Heart left ventricle (tissue), 16 donors: ENCODE measurements around the gene USO1. TPM values are rescaled to one million over a fixed set of nuclear protein-coding genes. Genes with fewer than 3 reads are reported as not detected.

ENCODE experiments used
- ATAC-seq, 4 donors: fragments of 200-7000 bp; cut with Tn5 transposase; one replicate each; pipeline ENCODE4 v1.9.1; 2020 to 2022; ENCODE audit warnings: moderate library complexity in 4 of 4, mild to moderate bottlenecking in 3 of 4, moderate number of reproducible peaks in 1 of 4
- DNase-seq, 5 donors: peaks; one replicate each; pipeline ENCODE4 v3.0.0-alpha.2; 2020
- H3K27ac ChIP-seq, 12 donors: fragments of 200-600 bp; sonication (generic) in 4 of 12; one replicate each; pipeline versions ENCODE4 v1.5.0 to v1.8.0; 2016 to 2022; ENCODE audit warnings: mild to moderate bottlenecking in 2 of 12
- H3K27me3 ChIP-seq, 9 donors: fragments of 200-600 bp; sonication (generic) in 2 of 9; one replicate each; pipeline versions ENCODE4 v1.5.1 to v1.8.0; 2016 to 2022; ENCODE audit warnings: mild to moderate bottlenecking in 3 of 9
- H3K36me3 ChIP-seq, 9 donors: fragments of 200-600 bp; sonication (generic) in 2 of 9; one replicate each; pipeline versions ENCODE4 v1.5.0 to v1.8.0; 2018 to 2022; ENCODE audit warnings: mild to moderate bottlenecking in 2 of 9
- H3K4me1 ChIP-seq, 12 donors: fragments of 200-600 bp; sonication (generic) in 4 of 12; one replicate each; pipeline versions ENCODE4 v1.5.0 to v1.8.0; 2016 to 2022; ENCODE audit warnings: mild to moderate bottlenecking in 3 of 12
- H3K4me3 ChIP-seq, 12 donors: fragments of 200-600 bp; sonication (generic) in 4 of 12; one replicate each; pipeline versions ENCODE4 v1.5.0 to v1.8.0; 2017 to 2022; ENCODE audit warnings: mild to moderate bottlenecking in 9 of 12, moderate library complexity in 4 of 12
- H3K9me3 ChIP-seq, 12 donors: fragments of 200-600 bp; sonication (generic) in 4 of 12; one replicate each; pipeline versions ENCODE4 v1.5.0 to v1.8.0; 2016 to 2022; ENCODE audit warnings: mild to moderate bottlenecking in 1 of 12
- POLR2A ChIP-seq, 2 donors: fragments of 450-650 bp; IDR thresholded peaks; one replicate each; pipeline ENCODE4 v1.6.1; 2017; ENCODE audit warnings: antibody characterized with exemption in 2 of 2, mild to moderate bottlenecking in 2 of 2, moderate library complexity in 2 of 2
- WGBS, 4 donors: extraction: QIAGEN DNeasy Blood & Tissue Kit in 2 of 4; methylation state at CpG; one replicate each; pipeline versions ENCODE4 v1.1.5 to v1.1.7; 2013 to 2018; 5-methylcytosine and 5-hydroxymethylcytosine counted together
- intact Hi-C, 10 donors: fragments of 100-400 bp; cut with DNase I; formaldehyde crosslinking; loops; one replicate each; pipeline versions ENCODE4 v1.11.1 to v1.14.2; 2022
- long read RNA-seq, 3 donors: library from polyadenylated mRNA; unstranded; transcript quantifications; one replicate each; pipeline ENCODE4 v2.0.0, GENCODE V29; 2020 to 2021
- polyA plus RNA-seq, 2 donors: library from polyadenylated mRNA; stranded (reverse); fragments of 200-250 nt; gene quantifications; one replicate each; pipeline ENCODE4 v1.2.3, GENCODE V29; 2013
- total RNA-seq, 9 donors: library from RNA; depleted of rRNA in 2 of 9; stranded (reverse); fragments of >200 nt in 2 of 9; fragmentation: NEBNext Ultra II Directional in 3 of 9; extraction: Animal tissue kit (Norgen Biotek cat#: 25700) in 3 of 9; gene quantifications; one replicate each; pipeline versions ENCODE4 v1.1.0 to v1.2.4, GENCODE V29; 2016 to 2023
- TF ChIP-seq, protein P1 (sequence below), 12 donors: fragments of 200-600 bp; sonication (generic) in 4 of 12; IDR thresholded peaks; one replicate each; pipeline versions ENCODE4 v1.5.0 to v1.8.0; 2018 to 2022; ENCODE audit warnings: antibody characterized with exemption in 12 of 12, mild to moderate bottlenecking in 5 of 12
- donor health status: ischemic (EF 13 %, LVEDD 7.1; RV severe dilation, severe dysfunction).
- donor health status: healthy with polysubstance abuse.
- donor health status: DM: no; HTN: yes; CAD: no.
- donor health status: DM: no; HTN: no; CAD: no.
- donor health status: ischemic (EF 25% LVEDD 6.9; RV normal size, moderate dysfunction).
- donor health status: ischemic (EF 25% LVEDD 5.7; RV mildly dilated, moderate dysfunction).
- donor health status: healthy.
- donor health status: DM: yes; HTN: yes; CAD: no.
- donor health status: ischemic (EF 35%, LVEDD 5.7; RV mildly dilated, moderate dysfunction).
- donor health status: nonischemic (EF 11% LVEDD 7.7; RV severe dilation, severe dysfunction).
- donor health status: DM: yes; HTN: yes; CAD: no.
- donor health status: PGD.
- donor health status: ischemic (EF 29% LVEDD 5.4; RV normal size, mild dysfunction).
- donor health status: nonischemic (EF 23%, LVEDD 6.1; RV moderate dilation, normal function).

The USO1 gene, protein sequence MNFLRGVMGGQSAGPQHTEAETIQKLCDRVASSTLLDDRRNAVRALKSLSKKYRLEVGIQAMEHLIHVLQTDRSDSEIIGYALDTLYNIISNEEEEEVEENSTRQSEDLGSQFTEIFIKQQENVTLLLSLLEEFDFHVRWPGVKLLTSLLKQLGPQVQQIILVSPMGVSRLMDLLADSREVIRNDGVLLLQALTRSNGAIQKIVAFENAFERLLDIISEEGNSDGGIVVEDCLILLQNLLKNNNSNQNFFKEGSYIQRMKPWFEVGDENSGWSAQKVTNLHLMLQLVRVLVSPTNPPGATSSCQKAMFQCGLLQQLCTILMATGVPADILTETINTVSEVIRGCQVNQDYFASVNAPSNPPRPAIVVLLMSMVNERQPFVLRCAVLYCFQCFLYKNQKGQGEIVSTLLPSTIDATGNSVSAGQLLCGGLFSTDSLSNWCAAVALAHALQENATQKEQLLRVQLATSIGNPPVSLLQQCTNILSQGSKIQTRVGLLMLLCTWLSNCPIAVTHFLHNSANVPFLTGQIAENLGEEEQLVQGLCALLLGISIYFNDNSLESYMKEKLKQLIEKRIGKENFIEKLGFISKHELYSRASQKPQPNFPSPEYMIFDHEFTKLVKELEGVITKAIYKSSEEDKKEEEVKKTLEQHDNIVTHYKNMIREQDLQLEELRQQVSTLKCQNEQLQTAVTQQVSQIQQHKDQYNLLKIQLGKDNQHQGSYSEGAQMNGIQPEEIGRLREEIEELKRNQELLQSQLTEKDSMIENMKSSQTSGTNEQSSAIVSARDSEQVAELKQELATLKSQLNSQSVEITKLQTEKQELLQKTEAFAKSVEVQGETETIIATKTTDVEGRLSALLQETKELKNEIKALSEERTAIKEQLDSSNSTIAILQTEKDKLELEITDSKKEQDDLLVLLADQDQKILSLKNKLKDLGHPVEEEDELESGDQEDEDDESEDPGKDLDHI
- total RNA-seq: 10 to 100 TPM; 71.8 to 87.1 (median 77.3) TPM
- 10 to 100 TPM; 28.6 to 70.0 TPM for polyA plus RNA-seq
- long read RNA-seq, donor 1, full-length matches to known transcripts: 24 of 87 reads
- long read RNA-seq, donor 1, partial matches to known transcripts: 24 of 87 reads
- long read RNA-seq, donor 1, other reads (novel, unspliced or antisense): 39 of 87 reads
- long read RNA-seq, donor 2, full-length matches to known transcripts: 12 of 138 reads
- long read RNA-seq, donor 2, partial matches to known transcripts: 59 of 138 reads
- long read RNA-seq, donor 2, other reads (novel, unspliced or antisense): 67 of 138 reads
- long read RNA-seq, donor 3, full-length matches to known transcripts: 48 of 92 reads
- long read RNA-seq, donor 3, partial matches to known transcripts: 23 of 92 reads
- long read RNA-seq, donor 3, other reads (novel, unspliced or antisense): 21 of 92 reads

DNA sequence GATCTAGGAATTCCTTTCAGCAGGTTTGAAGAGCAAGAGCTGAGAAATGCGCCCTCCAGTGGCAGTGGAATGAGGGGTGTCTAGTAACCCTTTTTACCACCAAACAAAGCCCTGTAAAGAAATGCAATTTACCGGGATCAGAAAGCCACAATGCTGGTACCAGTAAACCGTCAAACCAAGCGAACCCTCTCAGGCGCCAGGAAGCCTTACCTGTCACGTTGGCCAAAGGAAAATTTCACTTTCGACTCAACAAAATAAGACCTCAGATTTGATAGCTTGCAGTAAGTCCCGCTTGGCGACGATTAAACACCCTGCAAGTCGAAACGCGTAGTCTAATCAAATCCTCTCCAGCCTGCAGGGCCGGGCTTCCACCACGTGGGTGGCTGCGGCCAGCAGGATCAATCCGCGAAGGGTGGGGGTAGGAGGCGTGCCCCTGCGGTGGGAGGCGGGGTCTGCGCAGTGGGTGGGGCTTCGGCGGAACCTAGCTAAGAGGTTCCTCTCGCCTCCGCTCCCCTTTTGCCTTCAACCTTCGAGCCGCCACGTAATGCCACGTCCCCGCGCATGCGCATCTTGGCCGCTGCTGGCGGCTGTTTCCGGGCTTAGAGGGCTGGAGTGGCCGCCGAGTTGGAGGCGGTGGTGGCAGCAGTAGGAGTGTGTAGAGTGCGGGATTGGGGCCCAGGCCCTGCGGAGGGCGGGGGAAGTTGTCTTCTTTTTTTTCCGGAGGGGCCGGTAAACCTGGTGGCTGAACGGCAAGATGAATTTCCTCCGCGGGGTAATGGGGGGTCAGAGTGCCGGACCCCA lies at the start of gene USO1:
Gene USO1, plus strand, starts transcription at position 512 of the 801 bp plus-strand sequence. Its CDS starts 243 bp downstream, at position 755.
- H3K4me1 ChIP-seq: peaks cover 0 to 59% (median 32%) of the 10 kb centered on the region in 12 donors

DNA sequence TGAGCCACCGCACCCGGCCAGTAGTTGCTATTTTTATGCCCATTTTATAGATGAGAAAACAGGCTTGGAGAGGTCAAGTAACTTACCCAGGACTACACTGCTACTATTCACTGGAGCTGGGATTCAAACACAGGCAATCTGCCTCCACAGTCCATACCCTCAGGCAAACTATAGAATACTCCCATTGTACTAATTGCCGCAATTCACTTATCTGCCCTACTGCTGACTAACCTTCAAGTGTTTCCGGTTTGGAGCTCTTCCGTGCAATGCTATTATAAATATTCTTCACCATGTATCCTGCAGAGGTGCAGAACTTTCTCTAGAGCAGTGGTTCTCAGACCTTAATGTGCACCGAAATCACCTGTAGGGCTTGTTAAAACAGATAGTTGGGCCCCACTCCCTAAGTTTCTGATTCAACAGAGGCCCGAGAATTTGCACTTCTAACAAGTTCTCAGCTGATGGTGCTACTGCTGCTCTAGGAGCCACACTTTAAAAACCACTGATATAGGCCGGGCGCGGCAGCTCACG lies 49.3 kb upstream of the USO1 start:
- WGBS, 4 donors: 89 to 93% (median 91%) methylated on average over 11 of the region's 11 CpGs
- H3K9me3 ChIP-seq: no peaks in the 10 kb centered on the region
- intact Hi-C loops: loop anchor here in 3 of 10 donors (5.0 to 10.0 kb wide), 3 partner anchors 42 to 170 kb away; partner anchors contain the start of genes RCHY1 (in 1 of the 3) and THAP6 (in 1 of the 3)
- no peaks in the 10 kb centered on the region for H3K27me3 ChIP-seq
- no peak overlapping the region for H3K4me3 ChIP-seq
- H3K4me1 ChIP-seq: peaks cover 0 to 30% (median 22%) of the 10 kb centered on the region in 12 donors
- DNase-seq: no peak
- no peak overlapping the region for H3K27ac ChIP-seq
- no peak for ATAC-seq
- TF ChIP-seq, protein P1, sequence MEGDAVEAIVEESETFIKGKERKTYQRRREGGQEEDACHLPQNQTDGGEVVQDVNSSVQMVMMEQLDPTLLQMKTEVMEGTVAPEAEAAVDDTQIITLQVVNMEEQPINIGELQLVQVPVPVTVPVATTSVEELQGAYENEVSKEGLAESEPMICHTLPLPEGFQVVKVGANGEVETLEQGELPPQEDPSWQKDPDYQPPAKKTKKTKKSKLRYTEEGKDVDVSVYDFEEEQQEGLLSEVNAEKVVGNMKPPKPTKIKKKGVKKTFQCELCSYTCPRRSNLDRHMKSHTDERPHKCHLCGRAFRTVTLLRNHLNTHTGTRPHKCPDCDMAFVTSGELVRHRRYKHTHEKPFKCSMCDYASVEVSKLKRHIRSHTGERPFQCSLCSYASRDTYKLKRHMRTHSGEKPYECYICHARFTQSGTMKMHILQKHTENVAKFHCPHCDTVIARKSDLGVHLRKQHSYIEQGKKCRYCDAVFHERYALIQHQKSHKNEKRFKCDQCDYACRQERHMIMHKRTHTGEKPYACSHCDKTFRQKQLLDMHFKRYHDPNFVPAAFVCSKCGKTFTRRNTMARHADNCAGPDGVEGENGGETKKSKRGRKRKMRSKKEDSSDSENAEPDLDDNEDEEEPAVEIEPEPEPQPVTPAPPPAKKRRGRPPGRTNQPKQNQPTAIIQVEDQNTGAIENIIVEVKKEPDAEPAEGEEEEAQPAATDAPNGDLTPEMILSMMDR (IDR thresholded peaks at IDR 0.05): no peak
- TF ChIP-seq POLR2A (IDR thresholded peaks at IDR 0.05): no peak
- H3K36me3 ChIP-seq: no peaks in the 10 kb centered on the region

More for the DNA sequence above, at the start of gene USO1:
- Histone ChIP-seq H3K36me3 (no peaks in the 10 kb centered on the region), H3K27ac (peak within 1 kb of the TSS; percentile 92 to 99 (median 96)), H3K4me3 (peak within 1 kb of the TSS; percentile 58 to 99 (median 94)), H3K9me3 (no peaks in the 10 kb centered on the region), H3K27me3 (no peaks in the 10 kb centered on the region)
- DNase-seq: peak; percentile 98 to 99 (median 99)
- peak; percentile 75 to 93 for TF ChIP-seq POLR2A (IDR thresholded peaks at IDR 0.05)
- TF ChIP-seq, protein P1 (IDR thresholded peaks at IDR 0.05): peak; percentile 41 to 77 (median 67)
- WGBS, 4 donors: 0 to 1% (median 0%) methylated on average over 22 to 48 of the region's 48 CpGs
- peak; percentile 97 to 99 (median 98) for ATAC-seq
- intact Hi-C loops: loop anchor here in 9 of 10 donors (1.0 to 10.0 kb wide), 6 partner anchors 51 to 72 kb away; partner anchors contain the start of gene G3BP2 (in 9 of the 9)

DNA sequence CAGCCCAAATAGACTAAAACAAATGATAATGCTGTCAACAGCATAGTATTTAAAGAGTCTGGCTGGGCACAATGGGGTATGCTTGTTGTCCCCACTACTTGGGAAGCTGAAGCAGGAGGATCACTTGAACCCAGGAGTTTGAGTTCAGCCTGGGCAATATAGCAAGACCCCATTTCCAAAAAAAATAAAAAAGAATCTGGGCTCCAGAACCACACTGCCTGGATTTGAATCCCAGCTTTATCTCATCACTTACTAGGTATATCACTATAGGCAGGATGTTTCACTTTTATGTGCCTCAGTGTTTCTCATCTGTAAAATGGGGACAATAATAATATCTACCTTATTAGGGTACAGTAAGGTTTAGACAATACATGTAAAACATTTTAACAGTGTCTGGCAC lies 45.9 kb upstream of the USO1 start:
- TF ChIP-seq, protein P1 (IDR thresholded peaks at IDR 0.05): no peak
- TF ChIP-seq POLR2A (IDR thresholded peaks at IDR 0.05): no peak
- Histone ChIP-seq H3K36me3 (no peaks in the 10 kb centered on the region), H3K4me3 (no peak overlapping the region), H3K9me3 (no peaks in the 10 kb centered on the region), H3K27me3 (no peaks in the 10 kb centered on the region), H3K27ac (no peak overlapping the region), H3K4me1 (peaks cover 0 to 9% (median 5%) of the 10 kb centered on the region in 12 donors)
- DNase-seq (no peak), ATAC-seq (no peak)
- intact Hi-C loops: loop anchor here in 3 of 10 donors (5.0 to 10.0 kb wide), 3 partner anchors 39 to 166 kb away; partner anchors contain the start of genes RCHY1 (in 1 of the 3) and THAP6 (in 1 of the 3)
